Effector CD8-positive, alpha-beta T cell (primary cell): ENCODE measurements around the gene VNN1.
"Not testable (repeated sequence)": the region's sequence is repeated elsewhere in the genome, so short reads cannot be mapped to it uniquely, and the experiment has no call there.

Source experiments
- DNase-seq: peaks from one replicate; lab custom pipeline; 2025; lab: John Stamatoyannopoulos, UW

The VNN1 gene

DNA sequence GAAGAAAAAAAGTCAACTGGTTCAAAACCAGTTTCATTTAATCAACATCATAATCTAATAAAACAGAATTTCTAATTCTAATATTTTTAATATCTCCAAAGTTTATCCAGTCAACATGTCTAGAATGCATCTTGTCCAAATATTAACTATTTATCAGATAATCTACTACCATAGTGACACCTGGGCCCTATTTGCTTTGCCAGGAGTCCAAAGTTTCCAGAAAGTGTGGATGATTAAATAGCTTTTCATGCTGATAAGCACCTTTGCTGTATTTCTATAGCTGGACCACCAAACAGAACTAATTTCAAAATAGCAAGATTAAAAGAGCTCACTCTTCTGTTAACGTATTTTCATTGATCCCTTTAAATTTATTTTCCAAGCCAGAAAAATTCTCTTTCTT lies 42.6 kb downstream of the VNN1 start:
- no peak for DNase-seq

DNA sequence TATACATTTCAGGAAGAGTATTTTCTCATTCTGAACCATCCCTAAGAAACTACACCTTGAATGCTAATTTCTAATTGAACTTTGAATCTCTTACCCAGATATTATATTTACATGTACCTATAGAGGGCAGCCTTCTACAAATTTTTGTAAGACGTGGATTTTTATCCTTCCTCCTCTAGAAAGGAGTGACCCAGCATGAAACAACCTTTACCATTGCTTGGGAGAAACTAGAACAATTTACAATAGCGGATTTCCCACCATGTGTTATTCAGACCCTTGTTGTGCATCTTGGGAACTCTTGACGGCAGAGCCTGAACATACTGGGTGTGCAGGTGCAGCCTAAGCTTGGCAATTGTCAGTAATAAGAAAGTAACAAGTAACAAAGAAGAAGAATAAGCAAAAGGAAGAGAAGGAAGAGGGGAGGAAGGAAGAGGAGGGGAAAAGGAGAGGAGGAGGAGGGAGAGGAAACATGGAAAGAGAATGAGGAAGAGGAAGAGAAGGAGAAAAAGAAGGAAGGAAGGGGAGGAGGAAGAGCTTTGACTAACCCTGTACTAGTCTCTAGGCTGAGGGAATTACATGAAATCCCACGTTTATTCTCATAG lies 44.1 kb downstream of the VNN1 start:
- DNase-seq: no peak

DNA sequence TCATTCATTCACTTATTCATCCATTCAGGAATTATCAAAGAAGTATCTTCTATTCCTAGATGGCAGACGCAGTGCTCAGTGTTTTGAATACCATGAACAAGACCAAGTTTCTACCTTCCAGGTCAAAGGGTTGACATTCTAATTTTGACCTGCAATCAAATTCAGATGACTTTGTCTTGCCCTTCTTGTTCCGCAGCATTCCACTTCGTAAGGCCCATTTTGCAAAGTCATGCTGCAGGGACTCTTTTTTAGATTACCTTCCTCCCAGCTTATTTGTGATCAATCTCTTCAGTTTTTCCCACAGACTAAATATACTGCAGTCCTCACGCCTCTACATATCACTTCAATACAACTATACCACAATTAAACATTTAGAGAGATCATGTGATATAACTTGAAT lies 47.7 kb downstream of the VNN1 start:
- DNase-seq: no peak

DNA sequence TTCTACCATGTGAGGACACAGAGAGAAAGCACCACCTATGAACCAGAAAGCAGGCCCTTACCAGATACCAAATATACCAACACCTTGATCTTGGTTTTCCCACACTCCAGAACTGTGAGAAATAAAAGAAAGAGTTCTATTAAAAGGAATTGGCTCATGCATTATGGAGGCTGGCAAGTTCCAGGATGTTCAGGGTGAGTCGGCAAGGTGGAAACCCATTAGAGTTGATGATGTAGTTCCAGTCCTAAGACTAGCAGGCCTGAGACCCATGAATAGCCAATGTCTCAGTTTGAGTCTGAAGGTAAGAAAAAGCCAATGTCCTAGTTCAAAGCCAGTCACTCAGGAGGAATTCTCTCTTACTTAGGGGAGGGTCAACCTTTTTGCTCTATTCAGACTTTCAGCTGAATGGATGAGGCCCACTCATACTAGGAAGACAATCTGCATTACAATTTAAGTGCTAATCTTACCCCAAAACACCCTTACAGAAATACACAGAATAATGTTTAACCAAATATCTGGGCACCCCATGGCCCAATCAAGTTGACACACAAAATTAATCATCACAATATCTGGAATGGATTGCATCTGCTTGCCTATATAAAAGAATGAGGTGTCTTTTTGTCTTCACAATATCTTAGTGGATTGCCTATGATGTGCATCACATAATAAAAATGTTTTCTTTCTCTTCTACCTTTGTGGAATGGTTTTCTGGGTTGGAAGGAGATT lies 49.4 kb downstream of the VNN1 start:
- no peak for DNase-seq

DNA sequence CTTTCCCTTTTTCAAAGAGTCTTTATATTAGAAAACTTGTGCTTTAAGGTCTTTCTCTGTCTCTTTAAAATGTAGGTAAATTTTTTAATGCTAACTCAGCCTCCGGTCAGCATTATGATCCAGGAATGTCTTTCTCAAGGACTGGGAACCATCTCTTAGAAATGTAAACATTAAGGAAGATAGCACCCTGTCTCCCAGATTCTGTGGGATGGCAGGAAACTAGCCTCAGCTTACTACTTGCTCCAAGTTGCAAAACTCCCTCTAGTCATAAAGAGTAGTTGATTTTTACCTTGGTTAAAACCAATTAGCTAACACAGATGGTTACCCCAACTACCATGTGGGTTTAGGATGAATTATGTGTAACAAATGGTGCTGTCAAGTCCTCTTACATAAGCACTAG lies 50.2 kb downstream of the VNN1 start:
- no peak for DNase-seq

DNA sequence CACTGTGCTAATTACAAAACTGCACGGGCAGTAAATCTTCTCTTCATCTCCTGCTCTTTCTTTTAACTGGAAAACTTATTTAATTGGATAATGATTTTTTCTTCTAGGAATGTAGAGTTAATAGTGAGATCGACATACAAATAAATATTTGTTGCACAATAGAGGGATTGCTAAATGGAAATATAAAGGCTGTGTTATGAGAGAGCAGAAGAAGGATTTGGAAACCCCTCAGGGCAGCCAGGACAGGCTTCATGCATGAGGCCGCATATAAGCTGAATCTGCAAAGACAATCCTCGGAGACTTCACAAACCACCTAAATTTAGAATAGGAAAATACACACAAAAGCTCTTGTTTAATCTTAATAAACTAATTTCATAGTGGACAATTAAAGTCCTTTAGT lies 51.9 kb downstream of the VNN1 start:
- no peak for DNase-seq

DNA sequence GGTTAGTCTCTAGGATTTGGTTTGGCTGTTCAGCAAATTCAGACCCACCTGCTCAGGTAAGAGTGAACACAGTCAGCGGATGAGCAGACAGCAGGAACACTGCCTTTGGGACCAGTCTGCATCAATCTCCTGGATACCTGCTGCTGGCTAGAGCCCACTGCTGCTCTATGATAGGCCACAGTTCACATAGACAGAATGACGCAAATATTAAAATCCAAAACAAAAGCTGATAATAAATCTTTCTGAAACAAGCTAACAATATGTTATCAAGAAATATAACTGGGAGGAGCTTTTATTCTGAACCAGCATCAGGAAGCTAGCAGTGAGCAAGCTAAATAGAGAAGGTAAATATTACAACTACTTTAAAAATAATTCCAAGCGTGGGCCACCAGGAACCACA lies 54.8 kb downstream of the VNN1 start, which contains the start of gene TAAR1:
TSS of gene TAAR1 (minus strand) at position 101 of the 400 bp plus-strand sequence. CDS start 13,179 bp downstream, outside the sequence.
- no peak for DNase-seq

DNA sequence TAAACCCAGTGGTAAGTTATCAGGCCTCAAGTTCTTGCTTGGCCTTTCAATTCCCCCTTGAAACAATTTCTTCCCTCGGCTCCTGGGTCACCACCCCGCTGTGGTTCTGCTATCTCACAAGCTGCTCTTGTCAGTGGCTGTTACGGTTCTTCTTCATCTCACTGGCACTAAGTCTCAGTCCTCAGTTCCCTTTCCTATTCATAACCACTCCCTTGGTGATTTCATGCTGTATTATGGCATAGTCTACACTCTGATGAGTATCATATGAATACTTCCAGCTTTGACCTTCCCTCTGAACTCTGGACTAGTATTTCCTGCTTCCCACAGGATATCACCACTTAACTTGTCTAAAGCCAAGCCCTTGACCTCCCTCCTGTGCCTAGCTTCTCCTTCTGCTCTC lies 62.8 kb downstream of the VNN1 start:
- DNase-seq: no peak

DNA sequence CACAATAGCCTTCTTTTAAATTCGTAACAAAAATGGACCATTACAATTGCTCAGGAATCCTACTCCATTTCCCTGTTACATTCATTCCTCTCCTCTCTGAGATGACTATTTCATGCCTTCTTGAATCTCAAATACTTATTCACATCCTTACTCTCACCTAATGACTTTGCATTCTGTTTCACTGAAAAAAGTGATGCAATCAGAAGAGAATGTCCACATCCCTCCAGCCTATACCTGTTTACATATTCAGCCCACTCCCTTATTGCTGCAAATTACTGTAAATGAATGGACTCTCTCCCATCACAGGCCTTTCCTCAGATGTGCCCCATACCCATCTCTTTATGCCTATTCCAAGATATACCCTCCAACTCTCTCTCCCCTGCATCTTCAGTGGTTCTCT lies 63.4 kb downstream of the VNN1 start:
- DNase-seq: no peak

DNA sequence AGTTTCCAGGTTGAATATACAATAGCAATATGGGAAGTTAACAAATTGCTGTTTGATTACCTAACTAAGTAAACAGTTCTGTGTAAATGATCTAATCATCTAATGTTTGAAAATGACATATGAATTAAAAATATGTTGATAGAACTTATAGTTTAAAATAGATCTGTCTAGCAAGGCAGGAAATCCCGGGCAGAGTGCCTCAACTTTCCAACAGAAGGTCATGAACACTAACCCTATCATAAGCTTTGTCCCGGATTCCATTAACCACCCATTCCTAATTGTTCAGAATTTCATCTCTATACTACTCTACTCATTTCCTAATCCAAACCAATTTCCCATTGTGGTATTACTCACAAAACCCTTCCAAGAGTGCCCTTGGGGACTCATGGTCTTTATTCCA lies 65.0 kb downstream of the VNN1 start:
- no peak for DNase-seq

DNA sequence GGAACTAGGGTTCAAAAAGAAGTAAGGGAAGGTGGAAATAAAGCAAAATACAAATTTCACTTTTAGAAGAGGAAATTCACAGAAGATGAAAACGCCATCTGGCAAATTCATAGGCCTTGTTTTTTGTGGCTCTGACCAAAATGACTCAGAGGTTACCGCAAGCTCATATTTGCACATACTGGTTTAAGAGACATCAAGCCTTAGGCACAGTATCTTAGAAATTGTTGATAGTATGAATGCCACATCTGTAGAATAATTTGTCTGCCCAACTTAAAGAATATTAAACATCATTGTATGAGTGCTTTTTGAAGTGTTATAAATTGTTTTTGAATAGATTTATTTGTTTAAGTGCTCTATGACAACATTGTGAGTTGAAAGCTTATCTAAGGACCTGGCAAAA lies 65.5 kb downstream of the VNN1 start:
- no peak for DNase-seq

DNA sequence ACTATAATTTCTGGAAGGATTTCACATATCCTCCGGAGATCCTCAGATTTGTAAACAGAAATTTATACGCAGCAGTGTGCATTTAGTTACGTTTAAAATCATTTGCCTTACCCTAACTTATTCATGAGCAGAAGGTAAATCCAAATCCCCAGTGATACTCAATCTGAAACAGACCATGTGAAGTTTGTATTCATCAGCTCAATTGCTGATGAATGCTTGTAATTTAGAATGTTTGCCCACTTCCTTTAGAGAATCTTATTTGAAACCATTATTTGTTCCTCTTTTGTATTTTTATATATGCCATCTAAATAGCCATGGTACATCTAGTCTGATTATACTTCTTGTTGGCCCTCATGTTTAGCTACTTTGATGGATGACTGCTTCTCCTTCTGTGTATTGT lies 70.3 kb downstream of the VNN1 start:
- DNase-seq: no peak

DNA sequence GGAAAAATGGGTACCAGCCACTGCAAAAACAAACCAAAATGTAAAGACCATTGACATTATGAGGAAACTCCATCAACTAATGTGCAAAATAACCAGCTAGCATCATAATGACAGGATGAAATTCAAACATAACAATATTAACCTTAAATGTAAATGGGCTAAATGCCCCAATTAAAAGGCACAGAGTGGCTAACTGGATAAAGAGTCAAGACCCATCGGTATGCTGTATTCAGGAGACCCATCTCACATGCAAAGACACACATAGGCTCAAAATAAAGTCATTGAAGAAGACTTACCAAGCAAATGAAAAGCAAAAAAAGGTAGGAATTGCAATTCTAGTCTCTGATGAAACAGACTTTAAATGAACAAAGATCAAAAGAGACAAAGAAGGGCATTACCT lies 76.7 kb downstream of the VNN1 start:
- DNase-seq: not testable (repeated sequence)

DNA sequence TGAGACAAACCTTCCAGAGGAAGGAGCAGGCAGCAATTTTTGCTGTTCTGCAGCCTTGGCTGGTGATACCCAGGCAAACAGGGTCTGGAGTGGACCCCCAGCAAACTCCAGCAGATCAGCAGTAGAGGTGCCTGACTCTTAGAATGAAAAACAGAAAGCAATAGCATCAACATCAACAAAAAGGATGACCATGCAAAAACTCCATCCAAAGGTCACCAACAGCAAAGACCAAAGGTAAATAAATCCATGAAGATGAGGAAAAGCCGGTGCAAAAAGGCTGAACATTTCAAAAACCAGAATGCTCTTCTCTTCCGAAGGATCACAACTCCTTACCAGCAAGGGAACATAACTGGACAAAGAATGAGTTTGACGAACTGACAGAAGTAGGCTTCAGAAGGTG lies 77.9 kb downstream of the VNN1 start:
- DNase-seq: not testable (repeated sequence)

DNA sequence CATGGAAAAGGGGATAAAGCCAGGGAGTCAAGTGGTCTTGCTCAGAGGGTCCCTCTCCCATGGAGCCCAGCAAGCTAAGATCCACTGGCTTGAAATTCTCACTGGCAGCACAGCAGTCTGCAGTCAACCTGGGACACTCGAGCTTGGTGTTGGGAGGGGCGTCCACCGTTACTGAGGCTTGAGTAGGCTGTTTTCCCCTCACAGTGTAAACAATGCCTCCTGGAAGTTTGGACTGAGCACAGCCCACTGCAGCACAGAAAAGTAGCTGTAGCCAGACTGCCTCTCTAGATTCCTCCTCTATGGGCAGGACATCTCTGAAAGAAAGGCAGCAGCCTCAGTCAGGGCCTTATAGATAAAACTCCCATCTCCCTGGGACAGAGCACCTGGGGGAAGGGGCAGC lies 78.6 kb downstream of the VNN1 start:
- DNase-seq: not testable (repeated sequence)

DNA sequence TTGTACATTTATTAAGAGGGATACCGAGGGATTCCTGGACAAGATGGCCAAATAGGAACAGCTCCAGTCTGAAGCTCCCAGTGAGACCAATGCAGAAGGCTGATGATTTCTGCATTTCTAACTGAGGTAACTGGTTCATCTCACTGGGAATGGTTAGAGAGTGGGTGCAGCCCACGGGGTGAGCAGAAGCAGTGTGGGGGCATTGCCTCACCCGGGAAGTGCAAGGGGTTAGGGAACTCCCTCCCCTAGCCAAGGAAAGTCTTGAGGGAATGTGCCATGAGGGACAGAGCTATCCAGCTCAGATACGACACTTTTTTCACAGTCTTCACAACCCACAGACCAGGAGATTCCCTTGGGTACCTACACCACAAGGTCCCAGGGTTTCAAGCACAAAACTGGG lies 79.1 kb downstream of the VNN1 start:
- no peak for DNase-seq

DNA sequence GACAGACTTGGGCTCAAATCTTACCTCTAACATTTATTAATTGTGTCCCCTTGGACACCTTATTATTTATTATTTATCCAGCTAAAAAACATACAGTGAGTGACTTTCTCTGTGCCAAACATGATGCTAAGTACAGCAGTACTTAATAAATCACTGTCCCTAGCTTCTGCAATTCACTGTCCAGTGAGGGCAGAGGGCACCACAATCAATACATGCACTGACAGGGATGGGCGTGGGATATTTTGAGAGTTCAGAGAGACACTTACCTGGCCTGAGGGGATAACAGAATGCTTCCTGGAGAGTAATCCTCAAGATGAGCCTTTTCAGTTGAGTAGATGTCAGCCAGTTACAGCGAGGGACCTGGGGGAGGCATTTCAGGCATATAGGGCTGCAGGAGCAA lies 80.5 kb downstream of the VNN1 start:
- no peak for DNase-seq
